Brain microvascular endothelial cell (primary cell): ENCODE results near the gene QSER1.

Experiments
- DNase-seq: peaks from one replicate; pipeline ENCODE4 v3.0.0-alpha.2; 2020
- H3K27ac ChIP-seq: fragments of 250-450 bp; sonication (Bioruptor Pico); 2 replicates; pipeline ENCODE4 v1.5.1; 2020; ENCODE audit warnings: mild to moderate bottlenecking, moderate library complexity
- H3K27me3 ChIP-seq: fragments of 250-450 bp; sonication (Bioruptor Pico); replicated peaks from 2 replicates; pipeline ENCODE4 v1.5.1; 2020; ENCODE audit warnings: mild to moderate bottlenecking
- H3K36me3 ChIP-seq: fragments of 250-450 bp; sonication (Bioruptor Pico); replicated peaks from 2 replicates; pipeline ENCODE4 v1.5.1; 2020; ENCODE audit warnings: mild to moderate bottlenecking
- H3K4me3 ChIP-seq: 2 replicates; pipeline ENCODE4 v1.5.1; 2011; ENCODE audit warnings: low read depth, mild to moderate bottlenecking, control low read depth, low read length, moderate library complexity
- in situ Hi-C: cut with HindIII; loops from 2 replicates; pipeline ENCODE4 v1.10.0; 2017; ENCODE audit warnings: low sequenced_read_pairs, low pct_ligation_motif_present
- TF ChIP-seq, protein P1 (sequence below): IDR thresholded peaks from 2 replicates; pipeline ENCODE4 v1.5.1; 2011; ENCODE audit warnings: low read depth, mild to moderate bottlenecking, moderate library complexity, low read length, control low read depth, inconsistent platforms; ENCODE audit errors: missing control alignments

QSER1 gene

DNA sequence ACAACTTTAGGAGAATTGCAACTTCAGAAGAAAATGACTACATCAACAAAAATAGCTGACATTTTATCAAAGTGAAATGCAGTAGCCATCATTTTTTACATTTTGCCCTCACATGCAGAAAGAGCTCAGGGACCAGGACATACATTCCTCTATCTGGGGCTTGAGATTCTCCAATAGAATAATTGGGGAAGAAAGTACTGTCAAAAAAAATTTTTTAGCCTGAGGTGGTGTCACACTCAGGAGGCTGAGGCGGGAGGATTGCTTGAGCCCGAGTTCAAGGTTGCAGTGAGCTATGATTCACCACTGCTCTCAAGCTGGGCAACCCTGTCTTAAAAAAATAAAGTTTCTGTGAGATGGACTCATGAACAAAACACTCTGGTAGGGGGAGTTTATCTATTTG is 90.9 kb downstream of the QSER1 start:
- TF ChIP-seq, protein P1, sequence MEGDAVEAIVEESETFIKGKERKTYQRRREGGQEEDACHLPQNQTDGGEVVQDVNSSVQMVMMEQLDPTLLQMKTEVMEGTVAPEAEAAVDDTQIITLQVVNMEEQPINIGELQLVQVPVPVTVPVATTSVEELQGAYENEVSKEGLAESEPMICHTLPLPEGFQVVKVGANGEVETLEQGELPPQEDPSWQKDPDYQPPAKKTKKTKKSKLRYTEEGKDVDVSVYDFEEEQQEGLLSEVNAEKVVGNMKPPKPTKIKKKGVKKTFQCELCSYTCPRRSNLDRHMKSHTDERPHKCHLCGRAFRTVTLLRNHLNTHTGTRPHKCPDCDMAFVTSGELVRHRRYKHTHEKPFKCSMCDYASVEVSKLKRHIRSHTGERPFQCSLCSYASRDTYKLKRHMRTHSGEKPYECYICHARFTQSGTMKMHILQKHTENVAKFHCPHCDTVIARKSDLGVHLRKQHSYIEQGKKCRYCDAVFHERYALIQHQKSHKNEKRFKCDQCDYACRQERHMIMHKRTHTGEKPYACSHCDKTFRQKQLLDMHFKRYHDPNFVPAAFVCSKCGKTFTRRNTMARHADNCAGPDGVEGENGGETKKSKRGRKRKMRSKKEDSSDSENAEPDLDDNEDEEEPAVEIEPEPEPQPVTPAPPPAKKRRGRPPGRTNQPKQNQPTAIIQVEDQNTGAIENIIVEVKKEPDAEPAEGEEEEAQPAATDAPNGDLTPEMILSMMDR, result no peak
- Histone ChIP-seq H3K4me3 (no peak overlapping the region), H3K27ac (no peak overlapping the region), H3K27me3 (no peaks in the 10 kb centered on the region), H3K36me3 (peaks cover 4% of the 10 kb centered on the region)
- in situ Hi-C loops, result no loop called here
- DNase-seq, result no peak

DNA sequence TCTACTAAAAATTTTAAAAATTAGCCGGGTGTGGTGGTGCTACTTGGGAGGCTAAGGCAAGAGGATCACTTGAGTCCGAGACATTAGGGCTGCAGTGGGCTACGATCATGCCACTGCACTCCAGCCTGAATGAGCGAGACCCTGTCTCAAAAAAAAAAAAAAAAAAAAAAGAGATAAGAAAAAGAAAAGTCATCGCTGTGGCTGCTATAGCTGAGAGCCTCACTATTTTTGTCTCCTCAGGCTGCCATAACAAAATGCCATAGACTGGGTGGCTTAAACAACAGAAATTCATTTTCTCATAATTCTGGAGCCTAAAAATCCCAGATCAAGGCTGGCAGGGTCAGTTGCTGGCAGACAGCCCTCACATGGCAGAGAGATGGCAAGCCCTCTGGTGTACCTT is 93.0 kb downstream of the QSER1 start:
- Histone ChIP-seq H3K4me3 (no peak overlapping the region), H3K27me3 (no peaks in the 10 kb centered on the region), H3K27ac (no peak overlapping the region), H3K36me3 (no peaks in the 10 kb centered on the region)
- in situ Hi-C loops, result no loop called here
- no peak for DNase-seq
- TF ChIP-seq, protein P1, result no peak

- Histone ChIP-seq H3K27me3 (no peaks in the 10 kb centered on the region), H3K27ac (no peak overlapping the region), H3K36me3 (no peaks in the 10 kb centered on the region), H3K4me3 (no peak overlapping the region)
- no peak for DNase-seq
- TF ChIP-seq, protein P1, result no peak
- in situ Hi-C loops, result no loop called here
Observed at GRCh38 chr11:32987851-32988250, 95.2 kb downstream of the QSER1 start.

- in situ Hi-C loops, result no loop called here
- TF ChIP-seq, protein P1, result no peak
- DNase-seq, result no peak
- Histone ChIP-seq H3K27me3 (no peaks in the 10 kb centered on the region), H3K4me3 (no peak overlapping the region), H3K36me3 (no peaks in the 10 kb centered on the region), H3K27ac (no peak overlapping the region)
Observed at GRCh38 chr11:32990481-32990880, 97.9 kb downstream of the QSER1 start.

DNA sequence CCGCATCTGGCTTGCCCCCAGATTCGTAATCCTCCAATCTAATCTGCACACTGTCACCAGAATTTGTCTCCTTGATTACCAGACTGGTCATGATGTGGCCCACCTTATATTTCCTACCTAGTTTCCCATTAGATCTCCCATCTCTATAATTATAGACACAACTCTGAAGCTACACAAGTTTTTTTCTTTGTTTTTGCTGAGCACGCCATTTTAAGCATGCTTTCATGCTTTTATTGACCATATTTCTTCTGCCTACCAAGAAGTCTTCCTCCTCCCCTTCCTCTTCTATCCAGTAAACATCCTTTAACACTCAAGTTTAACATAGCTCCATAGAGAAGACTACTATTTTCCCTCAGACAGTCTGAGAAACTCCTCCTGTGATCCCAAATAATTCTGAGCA is 98.8 kb downstream of the QSER1 start:
- TF ChIP-seq, protein P1, result no peak
- in situ Hi-C loops, result no loop called here
- Histone ChIP-seq H3K27me3 (no peaks in the 10 kb centered on the region), H3K36me3 (no peaks in the 10 kb centered on the region), H3K27ac (no peak overlapping the region), H3K4me3 (no peak overlapping the region)
- no peak for DNase-seq

- H3K27ac ChIP-seq, result no peak overlapping the region
- no peaks in the 10 kb centered on the region for H3K27me3 ChIP-seq
- DNase-seq, result no peak
- no peak overlapping the region for H3K4me3 ChIP-seq
- TF ChIP-seq, protein P1, result no peak
- in situ Hi-C loops, result no loop called here
- H3K36me3 ChIP-seq, result no peaks in the 10 kb centered on the region
Observed at GRCh38 chr11:32991898-32992297, 99.3 kb downstream of the QSER1 start.
